Measurements from ENCODE around the gene TTLL4. TPM values are rescaled to one million over a fixed set of nuclear protein-coding genes. Genes with fewer than 3 reads are reported as not detected.

TTLL4 gene
- polyA plus RNA-seq, 1 of the 3 experiments (the other 2 are of a cell fraction), result 15.6 TPM

DNA sequence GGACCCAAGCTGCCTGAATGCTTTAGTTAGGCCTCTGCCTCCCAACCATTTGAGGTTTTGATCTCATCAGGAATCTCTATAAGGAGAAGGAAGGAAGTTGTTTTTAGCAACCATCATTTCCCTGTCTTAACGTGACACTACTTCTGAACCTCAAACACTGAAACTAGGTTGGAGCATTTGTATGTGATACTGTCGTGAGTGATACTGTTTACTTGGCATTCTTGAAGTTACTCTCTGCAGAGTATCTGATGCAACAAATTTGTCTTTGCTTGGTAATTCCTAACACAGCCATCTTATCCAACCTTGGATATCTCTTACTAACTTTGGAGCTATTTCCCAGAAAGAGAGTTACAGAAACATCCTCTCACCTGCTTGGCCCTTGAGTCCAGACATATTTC is 22.1 kb downstream of the TTLL4 start:
- Histone ChIP-seq H3K79me2 (ENCODE audit: insufficient read depth) (peaks cover 69% of the 10 kb centered on the region), H3K27ac (ENCODE audit: low read depth in 2 of 2, low read length in 1 of 2) (peak overlapping the region in 1 of 2 experiments; percentile 98; a peak in 2 of 4 replicates), H3K27me3 (ENCODE audit: insufficient read depth) (no peaks in the 10 kb centered on the region), H3K9me2 (no peaks in the 10 kb centered on the region), H3K9me3 (no peaks in the 10 kb centered on the region; the same call in 1 of the 2 replicates), H3F3A (replicated peaks; ENCODE audit: insufficient read depth) (peaks cover 22% of the 10 kb centered on the region), H3K4me2 (no peak overlapping the region), H2AFZ (ENCODE audit: low read depth) (no peak overlapping the region), H4K20me1 (ENCODE audit: insufficient read depth) (no peaks in the 10 kb centered on the region), H3K36me3 (replicated peaks in 1 of 2; ENCODE audit: control insufficient read depth in 1 of 2, insufficient read depth in 2 of 2, low read length in 1 of 2) (peaks cover 5 to 8% of the 10 kb centered on the region in 2 experiments), H3K4me1 (ENCODE audit: control insufficient read depth in 1 of 2, insufficient read depth in 2 of 2, low read depth in 1 of 2, low read length in 1 of 2) (peaks cover 0 to 26% of the 10 kb centered on the region in 2 experiments; a peak in 2 of 4 replicates), H3K9ac (0 out of 2 replicates have a peak overlapping the region, but pooled peaks have one; percentile 51), H3K4me3 (ENCODE audit: low read depth in 2 of 2, low read length in 1 of 2) (no peak overlapping the region)
- DNase-seq, result no peak
- ChIA-PET CTCF (interaction anchor here (0.6 kb wide), 1 partner anchor 19 kb away, joined by 3 read pairs; no protein-coding TSS in a partner anchor), POLR2A (no interaction called here)
- 88% methylated on average over 2 of the region's 2 CpGs for WGBS (ENCODE audit: low lambda C conversion rate)
- TF ChIP-seq CTCF (IDR thresholded peaks at IDR 0.05), result no peak
- no peak for TF ChIP-seq EZH2phosphoT487 (IDR thresholded peaks at IDR 0.05; ENCODE audit: borderline replicate concordance, low read depth)
- TF ChIP-seq SMC3 (IDR thresholded peaks at IDR 0.05; ENCODE audit: low read depth, low read length), result no peak
- TF ChIP-seq, protein P1, sequence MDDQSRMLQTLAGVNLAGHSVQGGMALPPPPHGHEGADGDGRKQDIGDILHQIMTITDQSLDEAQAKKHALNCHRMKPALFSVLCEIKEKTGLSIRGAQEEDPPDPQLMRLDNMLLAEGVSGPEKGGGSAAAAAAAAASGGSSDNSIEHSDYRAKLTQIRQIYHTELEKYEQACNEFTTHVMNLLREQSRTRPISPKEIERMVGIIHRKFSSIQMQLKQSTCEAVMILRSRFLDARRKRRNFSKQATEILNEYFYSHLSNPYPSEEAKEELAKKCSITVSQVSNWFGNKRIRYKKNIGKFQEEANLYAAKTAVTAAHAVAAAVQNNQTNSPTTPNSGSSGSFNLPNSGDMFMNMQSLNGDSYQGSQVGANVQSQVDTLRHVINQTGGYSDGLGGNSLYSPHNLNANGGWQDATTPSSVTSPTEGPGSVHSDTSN (IDR thresholded peaks at IDR 0.05), result no peak
- no peak for TF ChIP-seq SIN3A (IDR thresholded peaks at IDR 0.05; ENCODE audit: borderline replicate concordance, low read depth, low read length)
- TF ChIP-seq, protein P2, sequence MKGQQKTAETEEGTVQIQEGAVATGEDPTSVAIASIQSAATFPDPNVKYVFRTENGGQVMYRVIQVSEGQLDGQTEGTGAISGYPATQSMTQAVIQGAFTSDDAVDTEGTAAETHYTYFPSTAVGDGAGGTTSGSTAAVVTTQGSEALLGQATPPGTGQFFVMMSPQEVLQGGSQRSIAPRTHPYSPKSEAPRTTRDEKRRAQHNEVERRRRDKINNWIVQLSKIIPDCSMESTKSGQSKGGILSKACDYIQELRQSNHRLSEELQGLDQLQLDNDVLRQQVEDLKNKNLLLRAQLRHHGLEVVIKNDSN (IDR thresholded peaks at IDR 0.05; ENCODE audit: borderline replicate concordance, low read depth), result no peak
- no peak for TF ChIP-seq JUND (IDR thresholded peaks at IDR 0.05)
- no peak for TF ChIP-seq FOXJ3 (CRISPR knock-in tag; IDR thresholded peaks at IDR 0.05)
- no peak for TF ChIP-seq RXRA (IDR thresholded peaks at IDR 0.05; ENCODE audit: borderline replicate concordance, low read depth)

GRCh38 chr2:218733171-218734021 is 22.8 kb downstream of the TTLL4 start:
- no peak overlapping the region for H3K9ac ChIP-seq
- peak overlapping the region in 1 of 2 experiments; percentile 98; a peak in 2 of 4 replicates for H3K27ac ChIP-seq (ENCODE audit: low read depth in 2 of 2, low read length in 1 of 2)
- H3K4me1 ChIP-seq (ENCODE audit: control insufficient read depth in 1 of 2, insufficient read depth in 2 of 2, low read depth in 1 of 2, low read length in 1 of 2), result peaks cover 0 to 26% of the 10 kb centered on the region in 2 experiments; a peak in 2 of 4 replicates
- POLR2A ChIA-PET, result no interaction called here
- H3K79me2 ChIP-seq (ENCODE audit: insufficient read depth), result peaks cover 65% of the 10 kb centered on the region
- no peak overlapping the region for H2AFZ ChIP-seq (ENCODE audit: low read depth)
- H3K36me3 ChIP-seq (replicated peaks in 1 of 2; ENCODE audit: control insufficient read depth in 1 of 2, insufficient read depth in 2 of 2, low read length in 1 of 2), result peaks cover 7 to 11% of the 10 kb centered on the region in 2 experiments
- DNase-seq, result no peak
- no peaks in the 10 kb centered on the region for H4K20me1 ChIP-seq (ENCODE audit: insufficient read depth)
- no peaks in the 10 kb centered on the region for H3K9me3 ChIP-seq
- CTCF ChIA-PET, result interaction anchor here (0.6 kb wide), 1 partner anchor 18 kb away, joined by 3 read pairs; no protein-coding TSS in a partner anchor
- no peak overlapping the region for H3K4me3 ChIP-seq (ENCODE audit: low read depth in 2 of 2, low read length in 1 of 2)
- H3K4me2 ChIP-seq, result no peak overlapping the region
- no peaks in the 10 kb centered on the region for H3K27me3 ChIP-seq (ENCODE audit: insufficient read depth)
- H3K9me2 ChIP-seq, result no peaks in the 10 kb centered on the region
- WGBS (ENCODE audit: low lambda C conversion rate), result 83% methylated on average over 6 of the region's 6 CpGs
- H3F3A ChIP-seq (replicated peaks; ENCODE audit: insufficient read depth), result peaks cover 22% of the 10 kb centered on the region
- TF ChIP-seq TAF1 (IDR thresholded peaks at IDR 0.05; ENCODE audit: borderline replicate concordance, low read depth, low read length) (no peak), MEF2A (IDR thresholded peaks at IDR 0.05; ENCODE audit: borderline replicate concordance, low read depth) (no peak), EP300 (IDR thresholded peaks at IDR 0.05; ENCODE audit: borderline replicate concordance in 1 of 2, low read depth in 1 of 2, low read length in 1 of 2) (no peak), EZH2phosphoT487 (IDR thresholded peaks at IDR 0.05; ENCODE audit: borderline replicate concordance, low read depth) (no peak), MXI1 (IDR thresholded peaks at IDR 0.05; ENCODE audit: low read depth, low read length) (no peak), RCOR1 (IDR thresholded peaks at IDR 0.05; ENCODE audit: low read length) (no peak), TCF12 (IDR thresholded peaks at IDR 0.05) (no peak)
- TF ChIP-seq, protein P3, sequence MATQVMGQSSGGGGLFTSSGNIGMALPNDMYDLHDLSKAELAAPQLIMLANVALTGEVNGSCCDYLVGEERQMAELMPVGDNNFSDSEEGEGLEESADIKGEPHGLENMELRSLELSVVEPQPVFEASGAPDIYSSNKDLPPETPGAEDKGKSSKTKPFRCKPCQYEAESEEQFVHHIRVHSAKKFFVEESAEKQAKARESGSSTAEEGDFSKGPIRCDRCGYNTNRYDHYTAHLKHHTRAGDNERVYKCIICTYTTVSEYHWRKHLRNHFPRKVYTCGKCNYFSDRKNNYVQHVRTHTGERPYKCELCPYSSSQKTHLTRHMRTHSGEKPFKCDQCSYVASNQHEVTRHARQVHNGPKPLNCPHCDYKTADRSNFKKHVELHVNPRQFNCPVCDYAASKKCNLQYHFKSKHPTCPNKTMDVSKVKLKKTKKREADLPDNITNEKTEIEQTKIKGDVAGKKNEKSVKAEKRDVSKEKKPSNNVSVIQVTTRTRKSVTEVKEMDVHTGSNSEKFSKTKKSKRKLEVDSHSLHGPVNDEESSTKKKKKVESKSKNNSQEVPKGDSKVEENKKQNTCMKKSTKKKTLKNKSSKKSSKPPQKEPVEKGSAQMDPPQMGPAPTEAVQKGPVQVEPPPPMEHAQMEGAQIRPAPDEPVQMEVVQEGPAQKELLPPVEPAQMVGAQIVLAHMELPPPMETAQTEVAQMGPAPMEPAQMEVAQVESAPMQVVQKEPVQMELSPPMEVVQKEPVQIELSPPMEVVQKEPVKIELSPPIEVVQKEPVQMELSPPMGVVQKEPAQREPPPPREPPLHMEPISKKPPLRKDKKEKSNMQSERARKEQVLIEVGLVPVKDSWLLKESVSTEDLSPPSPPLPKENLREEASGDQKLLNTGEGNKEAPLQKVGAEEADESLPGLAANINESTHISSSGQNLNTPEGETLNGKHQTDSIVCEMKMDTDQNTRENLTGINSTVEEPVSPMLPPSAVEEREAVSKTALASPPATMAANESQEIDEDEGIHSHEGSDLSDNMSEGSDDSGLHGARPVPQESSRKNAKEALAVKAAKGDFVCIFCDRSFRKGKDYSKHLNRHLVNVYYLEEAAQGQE (IDR thresholded peaks at IDR 0.05; ENCODE audit: low read depth, low read length), result no peak
- TF ChIP-seq, protein P4, sequence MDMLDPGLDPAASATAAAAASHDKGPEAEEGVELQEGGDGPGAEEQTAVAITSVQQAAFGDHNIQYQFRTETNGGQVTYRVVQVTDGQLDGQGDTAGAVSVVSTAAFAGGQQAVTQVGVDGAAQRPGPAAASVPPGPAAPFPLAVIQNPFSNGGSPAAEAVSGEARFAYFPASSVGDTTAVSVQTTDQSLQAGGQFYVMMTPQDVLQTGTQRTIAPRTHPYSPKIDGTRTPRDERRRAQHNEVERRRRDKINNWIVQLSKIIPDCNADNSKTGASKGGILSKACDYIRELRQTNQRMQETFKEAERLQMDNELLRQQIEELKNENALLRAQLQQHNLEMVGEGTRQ (IDR thresholded peaks at IDR 0.05; ENCODE audit: borderline replicate concordance, low read depth, low read length), result no peak

Measured in SK-N-SH (cell line).